Ramos (cell line): Measurements from ENCODE around the gene TRIM9.

ENCODE experiments used
- in situ Hi-C: fragments of 300-500 bp; cut with MboI; formaldehyde crosslinking; loops from one replicate; pipeline ENCODE4 v1.14.3; 2022; ENCODE audit warnings: low sequenced_read_pairs; ENCODE audit not compliant: unreplicated experiment

Gene TRIM9

GRCh38 chr14:51094901-51095853, at the start of gene TRIM9:
Gene TRIM9 (minus strand): TSS chr14:51095105. CDS start chr14:51094939, 166 bp downstream.
- in situ Hi-C loops: no loop called here

DNA sequence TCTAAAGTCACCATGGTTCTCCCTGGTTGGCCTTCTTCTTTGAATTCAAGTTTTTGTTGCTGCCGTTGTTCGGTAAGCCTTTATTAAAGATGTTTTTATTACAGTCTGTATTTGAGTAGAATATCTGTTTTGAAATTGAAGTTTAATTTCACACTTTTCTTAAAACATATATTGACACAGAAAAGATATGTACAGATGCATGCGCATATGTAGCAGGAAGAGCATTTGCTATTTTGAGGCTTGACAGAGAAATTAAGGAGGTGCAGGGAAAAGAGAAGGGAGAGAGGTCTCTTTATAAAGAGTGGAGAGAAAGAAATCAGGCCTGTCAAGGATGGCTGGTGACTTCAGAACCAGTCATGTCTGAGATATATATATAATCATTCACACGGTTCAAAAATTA, 46.0 kb upstream of the TRIM9 start:
- in situ Hi-C loops: no loop called here

- in situ Hi-C loops: no loop called here
Observed at GRCh38 chr14:51140338-51140737, 45.4 kb upstream of the TRIM9 start.

GRCh38 chr14:51139121-51139681, 44.3 kb upstream of the TRIM9 start:
- in situ Hi-C loops: no loop called here

DNA sequence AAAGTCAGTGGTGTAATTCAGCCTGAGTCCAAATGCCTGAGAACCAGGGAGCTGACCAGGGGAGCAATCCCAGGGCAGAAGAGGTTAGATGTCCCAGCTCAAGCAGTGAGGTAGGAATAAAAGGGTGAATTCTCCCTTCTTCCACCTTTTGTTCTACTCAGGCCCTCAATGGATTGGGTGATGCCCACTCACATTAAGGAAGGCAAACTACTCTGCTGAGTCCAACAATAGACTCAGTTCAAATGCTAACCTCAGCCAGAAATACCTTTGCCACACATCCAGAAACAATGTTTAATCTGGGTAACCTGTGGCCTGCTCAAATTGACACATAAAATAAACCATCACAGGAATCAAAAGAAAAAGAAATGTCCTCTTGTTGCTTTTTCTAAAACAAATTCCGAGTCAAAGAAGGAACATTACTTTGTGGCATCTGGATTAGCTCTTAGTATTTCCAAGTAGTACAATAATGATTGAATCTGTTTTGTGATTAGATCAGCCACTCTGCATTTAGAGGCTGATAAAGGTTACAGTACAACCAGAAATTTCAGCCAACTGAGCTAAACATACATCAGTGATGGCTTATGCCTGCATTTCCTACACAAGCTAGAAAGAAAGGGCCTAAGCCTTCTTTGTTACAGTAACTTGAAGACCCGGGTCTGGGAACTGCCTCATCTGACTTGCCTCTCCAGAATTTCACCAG, 43.6 kb upstream of the TRIM9 start:
- in situ Hi-C loops: no loop called here

DNA sequence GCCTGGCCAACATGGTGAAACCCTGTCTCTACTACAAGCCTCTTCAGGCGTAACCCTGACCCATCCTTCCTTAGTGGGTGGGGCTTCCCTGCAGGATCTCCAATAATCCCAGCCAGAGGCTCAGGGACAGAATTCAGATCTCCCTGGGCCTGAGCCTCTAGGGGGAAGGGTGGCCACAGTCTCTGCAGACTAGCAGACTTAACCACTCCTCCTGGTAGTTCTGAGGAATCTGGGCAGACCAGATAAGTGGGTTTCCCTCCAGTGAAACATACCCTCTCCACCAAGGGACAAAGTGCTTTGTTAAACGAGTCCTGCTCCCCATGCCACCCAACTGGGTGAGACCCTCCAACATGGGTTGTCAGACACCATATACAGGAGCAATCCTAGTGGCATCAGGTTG, 36.6 kb upstream of the TRIM9 start:
- in situ Hi-C loops: no loop called here

- in situ Hi-C loops: no loop called here
Observed at GRCh38 chr14:51129130-51129529, 34.2 kb upstream of the TRIM9 start.

- in situ Hi-C loops: no loop called here
Observed at GRCh38 chr14:51124029-51124428, 29.1 kb upstream of the TRIM9 start.

- in situ Hi-C loops: no loop called here
Observed at GRCh38 chr14:51121096-51121495, 26.2 kb upstream of the TRIM9 start.

DNA sequence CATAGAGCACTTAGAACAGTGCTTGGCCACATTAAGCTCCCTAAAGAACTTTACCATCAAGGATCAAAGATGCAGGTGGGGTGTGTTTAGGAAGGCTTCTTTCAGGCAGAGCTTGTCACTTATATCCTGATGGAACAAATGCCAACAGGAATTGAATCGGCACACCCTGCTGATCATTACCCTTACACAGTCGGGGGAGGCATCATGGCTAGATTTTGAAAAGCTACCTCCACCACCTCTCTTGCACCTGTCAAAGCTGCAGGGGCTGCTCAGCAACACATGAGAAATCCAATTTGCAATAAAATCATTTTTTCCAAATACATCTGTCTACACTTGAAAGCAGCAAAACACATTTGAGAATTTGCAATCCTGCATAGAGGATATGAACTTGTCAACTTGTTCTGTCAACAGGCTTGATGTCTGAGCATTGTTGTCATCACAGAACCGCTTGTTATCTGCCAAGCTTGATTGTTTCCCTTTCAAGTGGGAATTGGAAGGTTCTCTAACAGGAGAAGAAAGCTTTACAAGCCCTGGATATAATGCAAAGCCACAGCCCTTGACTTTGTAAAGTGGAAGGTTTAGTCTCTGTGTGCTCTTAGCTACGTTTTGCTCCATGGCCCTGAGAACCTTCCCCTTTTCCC, 24.6 kb upstream of the TRIM9 start:
- in situ Hi-C loops: no loop called here

- in situ Hi-C loops: no loop called here
Observed at GRCh38 chr14:51118993-51119392, 24.1 kb upstream of the TRIM9 start.

DNA sequence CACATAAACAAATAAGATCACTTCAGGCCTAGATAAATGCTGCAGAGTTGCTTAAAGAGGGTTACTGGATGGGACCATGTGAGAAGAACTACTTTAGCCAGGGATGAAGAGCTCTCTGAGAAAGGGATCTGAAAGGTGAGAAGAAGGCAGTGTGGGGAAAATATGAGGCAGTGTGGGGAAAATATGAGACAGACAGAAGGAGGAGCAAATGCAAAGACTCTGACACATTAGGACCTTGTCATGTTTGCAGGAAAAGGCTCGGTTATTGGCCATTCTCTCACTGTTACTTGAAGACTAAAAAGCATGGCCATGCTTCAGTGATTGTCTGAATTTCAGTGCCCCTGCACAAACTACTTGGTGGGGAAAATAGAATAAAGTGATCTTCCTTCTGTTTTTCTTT, 22.7 kb upstream of the TRIM9 start:
- in situ Hi-C loops: no loop called here

DNA sequence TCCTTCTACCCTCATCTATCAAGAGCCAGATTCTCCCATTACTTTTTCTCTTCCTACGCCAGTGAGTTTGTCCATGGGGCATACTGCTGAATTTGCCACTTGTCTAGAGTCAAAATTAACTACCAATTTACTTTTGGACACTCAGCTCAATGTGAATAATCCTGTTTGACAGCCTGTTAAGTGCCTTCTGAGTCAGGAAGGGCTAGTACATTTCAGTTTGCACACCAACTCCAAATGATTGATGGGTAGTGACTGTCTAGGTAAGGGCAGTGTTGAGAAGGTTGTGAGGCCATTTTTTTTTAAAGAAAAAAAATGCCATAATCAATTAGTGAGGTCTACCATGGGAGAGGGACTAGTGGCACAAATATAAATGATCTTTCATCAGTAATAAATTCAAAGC, 21.8 kb upstream of the TRIM9 start:
- in situ Hi-C loops: no loop called here

- in situ Hi-C loops: no loop called here
Observed at GRCh38 chr14:51109651-51110050, 14.7 kb upstream of the TRIM9 start.

GRCh38 chr14:51107801-51108200, 12.9 kb upstream of the TRIM9 start:
- in situ Hi-C loops: no loop called here

GRCh38 chr14:51104467-51104866, 9.6 kb upstream of the TRIM9 start:
- in situ Hi-C loops: no loop called here

DNA sequence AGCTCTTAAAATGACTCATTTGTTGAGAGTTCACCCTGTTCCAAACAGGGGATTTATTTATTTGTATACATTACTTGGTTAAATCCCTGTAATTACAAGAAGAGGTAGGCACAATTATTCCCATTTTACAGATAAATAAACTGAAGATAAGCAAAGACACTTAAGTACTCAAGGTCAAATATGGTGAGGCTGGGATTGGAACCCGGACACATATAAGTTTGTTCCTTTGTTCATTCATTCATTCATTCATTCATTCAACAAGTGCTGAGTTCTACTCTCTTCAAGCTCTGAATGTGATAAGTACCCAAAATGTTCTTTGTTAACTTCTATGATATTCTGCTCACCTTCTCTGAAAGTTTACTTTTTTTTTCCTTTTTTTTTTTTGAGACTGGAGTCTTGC, 2.4 kb upstream of the TRIM9 start:
- in situ Hi-C loops: no loop called here

DNA sequence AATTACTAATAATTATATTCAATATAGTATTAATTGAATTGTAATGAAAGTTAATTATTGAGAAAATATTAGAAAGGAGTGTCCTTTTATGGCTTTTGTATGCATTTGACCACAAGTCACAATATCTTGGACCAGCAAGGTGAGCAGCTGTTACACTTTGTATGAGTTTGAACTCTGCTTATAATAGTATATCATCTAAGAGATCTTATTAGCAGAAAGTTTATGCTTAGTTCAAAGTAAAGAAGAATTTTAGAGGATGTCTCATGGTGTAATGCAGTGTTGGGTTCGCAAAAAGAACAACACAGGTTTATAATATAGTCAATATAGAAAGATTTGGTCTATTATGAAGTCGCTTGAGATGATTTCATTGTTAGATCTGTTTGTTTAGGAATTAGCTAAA, 2.0 kb upstream of the TRIM9 start:
- in situ Hi-C loops: no loop called here

GRCh38 chr14:51095854-51096823, 1.2 kb upstream of the TRIM9 start:
- in situ Hi-C loops: no loop called here
